GM20431 (cell line): ENCODE data around the gene MRAS.
"Not testable (repeated sequence)": the region's sequence is repeated elsewhere in the genome, so short reads cannot be mapped to it uniquely, and the experiment has no call there.

Experiments
- in situ Hi-C: fragments of 300-500 bp; cut with MseI, MboI; formaldehyde crosslinking; loops from one replicate; pipeline ENCODE4 v1.15.0; 2020; ENCODE audit warnings: low sequenced_read_pairs; ENCODE audit not compliant: unreplicated experiment

MRAS gene

GRCh38 chr3:138406606-138407005, 58.2 kb downstream of the MRAS start:
- in situ Hi-C loops = no loop called here

GRCh38 chr3:138407236-138407907, 59.0 kb downstream of the MRAS start:
- in situ Hi-C loops = no loop called here

GRCh38 chr3:138408751-138409570, 60.6 kb downstream of the MRAS start:
- in situ Hi-C loops = no loop called here

- in situ Hi-C loops = no loop called here
Observed at GRCh38 chr3:138412821-138413551, 64.6 kb downstream of the MRAS start.

GRCh38 chr3:138416236-138416635, 67.9 kb downstream of the MRAS start:
- in situ Hi-C loops = not testable (repeated sequence)

- in situ Hi-C loops = no loop called here
Observed at GRCh38 chr3:138417559-138417982, 69.2 kb downstream of the MRAS start.

DNA sequence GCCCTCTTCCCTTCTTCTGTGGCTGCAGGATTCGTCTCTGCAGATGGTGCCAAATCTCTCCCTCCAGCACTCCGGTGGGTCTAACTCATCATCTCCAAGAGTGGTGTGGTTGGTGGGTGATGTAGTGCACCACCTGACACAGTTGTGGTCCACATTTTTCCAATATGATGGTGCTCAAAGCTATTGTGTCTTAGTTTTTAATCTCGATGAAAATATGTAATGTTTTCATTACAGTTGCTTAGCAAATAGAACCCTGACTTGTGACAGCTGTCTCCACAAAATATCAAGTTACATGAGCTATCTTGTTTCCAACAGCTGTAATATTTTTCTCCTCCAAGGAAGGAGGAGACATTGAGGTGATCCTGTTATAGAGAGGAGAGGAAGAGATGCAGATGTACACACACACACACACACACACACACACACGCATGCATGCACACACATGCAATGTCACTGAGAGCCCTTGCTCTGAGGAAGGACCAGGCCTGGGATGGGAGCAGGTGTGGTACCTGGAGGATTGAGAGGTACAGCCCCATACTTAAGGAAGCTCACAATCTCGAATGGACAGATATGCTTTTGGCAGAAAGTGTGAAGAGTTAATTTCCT, 70.3 kb downstream of the MRAS start:
- in situ Hi-C loops = no loop called here

- in situ Hi-C loops = no loop called here
Observed at GRCh38 chr3:138423316-138423715, 74.9 kb downstream of the MRAS start.

DNA sequence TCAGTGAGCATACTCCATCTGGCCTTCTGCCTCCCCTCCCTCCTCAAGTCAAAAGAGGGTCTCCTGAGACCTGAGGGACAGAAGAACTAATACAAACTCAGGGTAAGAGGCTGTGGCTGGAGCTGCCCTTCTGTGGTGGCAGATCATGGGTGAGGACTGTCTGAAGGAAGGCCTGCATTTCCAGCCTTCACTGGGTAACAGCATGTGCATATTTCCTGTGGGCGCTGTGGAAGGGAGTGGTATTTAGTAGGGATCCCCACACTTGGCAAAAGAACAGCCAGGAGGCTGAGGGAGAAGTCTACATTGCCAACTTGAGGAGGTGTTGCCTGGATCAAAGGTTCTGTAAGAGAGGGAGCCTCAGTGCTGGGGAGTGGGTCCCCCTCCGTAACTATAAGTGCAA, 75.9 kb downstream of the MRAS start:
- in situ Hi-C loops = no loop called here

DNA sequence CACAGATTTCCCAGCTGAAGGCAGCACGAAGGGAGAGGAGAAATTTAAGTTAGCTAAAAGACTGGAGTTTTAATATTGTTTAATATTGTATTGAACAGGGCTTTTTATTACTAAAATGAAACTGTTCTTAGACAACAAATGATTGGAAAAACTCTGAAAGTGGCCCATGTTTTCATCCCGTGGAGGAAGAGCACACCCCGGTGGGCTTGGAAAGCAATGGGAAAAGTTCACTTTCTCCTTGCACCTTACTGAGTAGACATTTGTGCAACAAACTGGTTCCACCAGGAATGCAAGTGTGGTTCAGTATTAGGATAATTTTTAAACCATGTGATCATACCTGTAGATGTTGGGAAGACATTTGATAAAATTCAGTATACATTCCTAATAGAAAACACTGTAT, 77.8 kb downstream of the MRAS start:
- in situ Hi-C loops = no loop called here

- in situ Hi-C loops = not testable (repeated sequence)
Observed at GRCh38 chr3:138426754-138427153, 78.4 kb downstream of the MRAS start.

- in situ Hi-C loops = no loop called here
Observed at GRCh38 chr3:138429665-138430064, 81.3 kb downstream of the MRAS start.

GRCh38 chr3:138432576-138433240, 84.3 kb downstream of the MRAS start:
- in situ Hi-C loops = no loop called here

- in situ Hi-C loops = no loop called here
Observed at GRCh38 chr3:138433892-138434275, 85.5 kb downstream of the MRAS start.

DNA sequence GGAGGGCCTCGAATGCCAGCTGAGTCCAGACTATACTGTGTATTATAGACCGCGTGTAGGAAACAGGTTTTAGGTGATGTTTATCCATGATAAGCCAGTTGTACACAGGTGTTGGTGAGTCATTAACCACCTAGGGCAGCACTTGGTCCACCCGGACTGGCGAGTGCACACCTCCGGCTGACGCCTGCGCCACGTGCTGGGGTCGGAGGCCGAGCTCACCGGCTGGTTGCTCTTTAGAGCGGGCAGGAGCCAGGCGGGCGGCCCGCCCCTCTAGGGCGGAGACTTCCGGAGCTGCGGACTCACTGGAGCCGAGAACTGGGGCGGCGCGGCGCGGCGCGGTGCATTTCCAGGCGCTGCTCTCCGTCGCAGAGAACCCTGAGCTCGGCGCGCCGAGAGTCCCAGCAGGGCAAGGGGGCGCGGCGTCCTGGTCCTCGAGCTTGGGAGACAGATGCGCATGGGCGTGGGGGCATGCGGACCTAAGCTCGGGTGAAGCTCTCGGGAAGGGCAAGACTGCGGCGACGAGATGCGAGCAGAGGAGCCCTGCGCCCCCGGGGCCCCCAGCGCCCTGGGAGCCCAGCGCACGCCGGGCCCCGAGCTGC, 86.0 kb downstream of the MRAS start, which contains the start of gene ESYT3:
Gene ESYT3 (plus strand): TSS at position 341 of the 599 bp plus-strand sequence. CDS start 183 bp downstream, at position 524.
- in situ Hi-C loops = no loop called here

GRCh38 chr3:138434875-138435772, 86.7 kb downstream of the MRAS start:
- in situ Hi-C loops = no loop called here

DNA sequence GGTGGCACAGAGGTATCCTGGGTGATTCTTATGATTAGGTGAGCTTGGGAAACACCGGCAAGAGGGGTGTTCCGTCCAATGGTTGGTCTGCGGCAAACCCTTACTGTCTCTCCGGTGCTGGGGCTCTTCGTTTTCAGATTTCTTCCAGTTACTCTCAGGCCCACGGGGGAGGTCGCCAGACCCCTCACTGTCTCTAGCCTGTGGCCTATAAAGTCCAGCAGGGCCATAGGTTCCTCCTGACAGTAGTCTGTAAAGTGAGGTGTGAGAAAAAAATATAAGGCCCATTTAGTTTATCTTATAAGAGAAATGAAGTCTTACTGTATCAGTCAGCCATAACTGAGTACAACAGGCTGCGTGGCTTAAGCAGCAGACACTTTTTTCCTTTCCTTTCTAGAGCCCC, 87.5 kb downstream of the MRAS start:
- in situ Hi-C loops = no loop called here

- in situ Hi-C loops = no loop called here
Observed at GRCh38 chr3:138437281-138437680, 88.9 kb downstream of the MRAS start.

DNA sequence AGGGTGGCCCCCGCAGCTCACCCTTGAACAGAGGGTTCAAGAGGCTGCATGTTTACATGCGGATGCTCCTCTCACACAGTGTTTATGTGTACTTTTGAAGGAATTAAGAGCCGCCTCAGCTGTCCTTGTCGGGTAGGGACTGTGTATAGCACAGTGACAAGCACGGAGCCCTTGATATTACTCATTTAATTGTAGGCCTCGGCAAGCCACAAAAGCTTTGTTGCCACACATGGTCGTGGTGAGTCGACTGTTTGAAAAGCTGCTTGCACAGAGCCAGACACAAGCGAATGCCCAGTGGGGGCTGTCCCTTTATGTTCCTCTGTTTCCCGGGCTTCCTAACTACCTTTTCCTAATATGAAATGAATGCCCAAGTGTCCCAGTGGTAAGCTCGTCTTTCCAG, 90.5 kb downstream of the MRAS start:
- in situ Hi-C loops = no loop called here
